ENCODE results near the gene ZNF710.
"Not testable (repeated sequence)": the region's sequence is repeated elsewhere in the genome, so short reads cannot be mapped to it uniquely, and the experiment has no call there.

ZNF710 gene

DNA sequence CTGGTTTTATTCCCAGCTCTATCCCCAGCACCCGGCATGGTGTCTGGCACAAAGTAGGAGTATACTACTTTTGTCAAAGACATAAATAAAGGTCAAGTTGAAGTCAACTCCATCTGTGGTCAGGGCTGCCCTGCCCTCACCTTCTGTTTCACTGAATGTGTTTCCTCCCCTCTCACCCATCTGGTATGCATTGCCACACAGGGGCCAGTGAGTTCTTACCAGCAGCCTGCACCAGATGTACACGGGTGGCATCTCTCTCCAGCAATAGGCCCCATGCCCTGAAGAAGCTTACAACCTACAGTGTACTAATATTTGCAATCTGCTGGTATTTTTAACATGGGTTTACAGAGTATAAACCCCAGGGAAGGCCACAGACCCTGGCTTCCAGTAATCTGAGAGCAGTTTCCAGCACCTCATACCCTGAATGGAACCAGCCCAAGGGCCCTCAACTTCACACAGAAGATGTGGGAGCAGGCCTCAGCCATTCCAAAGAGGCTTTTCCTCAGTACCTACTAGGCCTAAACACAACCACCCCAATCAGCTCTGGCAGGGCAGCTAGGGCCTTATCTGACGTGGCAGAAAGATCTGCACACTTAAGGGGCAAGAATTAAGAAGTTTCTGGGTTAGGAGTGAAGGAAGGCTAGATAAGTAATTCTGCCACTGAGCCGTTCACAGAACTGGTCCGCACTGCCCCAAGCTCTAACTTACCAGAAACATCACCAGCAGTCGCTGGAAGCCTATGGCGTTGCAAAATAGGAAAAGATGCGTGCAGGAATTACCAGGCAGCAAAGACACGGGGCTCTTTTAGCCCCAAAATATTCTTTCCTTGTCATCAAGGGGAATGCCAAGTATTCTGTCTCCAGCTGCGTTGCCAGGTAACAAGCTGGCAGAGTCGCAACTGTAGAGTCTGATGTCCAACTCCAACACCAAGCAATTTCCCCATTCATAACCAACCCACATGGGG lies 99.0 kb downstream of the ZNF710 start:
- Histone ChIP-seq H3K9me3 (ENCODE audit: control insufficient read depth, low read length) (no peaks in the 10 kb centered on the region), H3K4me1 (ENCODE audit: control insufficient read depth, insufficient read depth, low read length) (peaks cover 15% of the 10 kb centered on the region), H3K4me3 (ENCODE audit: insufficient read depth, low read depth, low read length) (no peak overlapping the region), H3K27ac (ENCODE audit: insufficient read depth, low read depth, low read length, poor library complexity, severe bottlenecking) (no peak overlapping the region), H3K36me3 (ENCODE audit: control insufficient read depth, insufficient read depth, low read length) (no peaks in the 10 kb centered on the region), H3K27me3 (ENCODE audit: control insufficient read depth, insufficient read depth, low read length, poor library complexity, severe bottlenecking) (peaks cover 20% of the 10 kb centered on the region)
- WGBS, 2 experiments = 90% methylated on average over 11 of the region's 11 CpGs

- Histone ChIP-seq H3K4me1 (ENCODE audit: control insufficient read depth, insufficient read depth, low read length) (peaks cover 17% of the 10 kb centered on the region), H3K9me3 (ENCODE audit: control insufficient read depth, low read length) (no peaks in the 10 kb centered on the region), H3K27ac (ENCODE audit: insufficient read depth, low read depth, low read length, poor library complexity, severe bottlenecking) (peak overlapping the region; percentile 80), H3K36me3 (ENCODE audit: control insufficient read depth, insufficient read depth, low read length) (no peaks in the 10 kb centered on the region), H3K4me3 (ENCODE audit: insufficient read depth, low read depth, low read length) (peak overlapping the region; percentile 86), H3K27me3 (ENCODE audit: control insufficient read depth, insufficient read depth, low read length, poor library complexity, severe bottlenecking) (peaks cover 20% of the 10 kb centered on the region)
- 5 to 6% methylated on average over 40 of the region's 40 CpGs for WGBS, 2 experiments
Measured at GRCh38 chr15:90101130-90101968, 100.2 kb downstream of the ZNF710 start.

- Histone ChIP-seq H3K4me1 (ENCODE audit: control insufficient read depth, insufficient read depth, low read length) (peaks cover 25% of the 10 kb centered on the region), H3K27me3 (ENCODE audit: control insufficient read depth, insufficient read depth, low read length, poor library complexity, severe bottlenecking) (peaks cover 20% of the 10 kb centered on the region), H3K36me3 (ENCODE audit: control insufficient read depth, insufficient read depth, low read length) (no peaks in the 10 kb centered on the region), H3K9me3 (ENCODE audit: control insufficient read depth, low read length) (no peaks in the 10 kb centered on the region), H3K4me3 (ENCODE audit: insufficient read depth, low read depth, low read length) (peak within 1 kb of the TSS; percentile 86), H3K27ac (ENCODE audit: insufficient read depth, low read depth, low read length, poor library complexity, severe bottlenecking) (peak within 1 kb of the TSS; percentile 80)
- 0% methylated on average over 104 of the region's 104 CpGs for WGBS, 2 experiments
Measured at GRCh38 chr15:90101969-90102890, 101.1 kb downstream of the ZNF710 start, which contains the start of gene IDH2. Gene IDH2 (minus strand): TSS chr15:90102468. CDS start chr15:90102390, 78 bp downstream.

- no peak overlapping the region for H3K27ac ChIP-seq (ENCODE audit: insufficient read depth, low read depth, low read length, poor library complexity, severe bottlenecking)
- WGBS, 2 experiments = 91 to 93% methylated on average over 5 of the region's 5 CpGs
- no peaks in the 10 kb centered on the region for H3K9me3 ChIP-seq (ENCODE audit: control insufficient read depth, low read length)
- H3K4me1 ChIP-seq (ENCODE audit: control insufficient read depth, insufficient read depth, low read length) = peaks cover 25% of the 10 kb centered on the region
- peaks cover 20% of the 10 kb centered on the region for H3K27me3 ChIP-seq (ENCODE audit: control insufficient read depth, insufficient read depth, low read length, poor library complexity, severe bottlenecking)
- no peak overlapping the region for H3K4me3 ChIP-seq (ENCODE audit: insufficient read depth, low read depth, low read length)
- no peaks in the 10 kb centered on the region for H3K36me3 ChIP-seq (ENCODE audit: control insufficient read depth, insufficient read depth, low read length)
Measured at GRCh38 chr15:90103701-90104329, 102.7 kb downstream of the ZNF710 start.

GRCh38 chr15:90104551-90104950 lies 103.4 kb downstream of the ZNF710 start:
- Histone ChIP-seq H3K4me3 (ENCODE audit: insufficient read depth, low read depth, low read length) (no peak overlapping the region), H3K27me3 (ENCODE audit: control insufficient read depth, insufficient read depth, low read length, poor library complexity, severe bottlenecking) (peaks cover 20% of the 10 kb centered on the region), H3K27ac (ENCODE audit: insufficient read depth, low read depth, low read length, poor library complexity, severe bottlenecking) (no peak overlapping the region), H3K9me3 (ENCODE audit: control insufficient read depth, low read length) (no peaks in the 10 kb centered on the region), H3K4me1 (ENCODE audit: control insufficient read depth, insufficient read depth, low read length) (peaks cover 25% of the 10 kb centered on the region), H3K36me3 (ENCODE audit: control insufficient read depth, insufficient read depth, low read length) (no peaks in the 10 kb centered on the region)
- WGBS, 2 experiments = 84% methylated on average over 4 of the region's 4 CpGs

DNA sequence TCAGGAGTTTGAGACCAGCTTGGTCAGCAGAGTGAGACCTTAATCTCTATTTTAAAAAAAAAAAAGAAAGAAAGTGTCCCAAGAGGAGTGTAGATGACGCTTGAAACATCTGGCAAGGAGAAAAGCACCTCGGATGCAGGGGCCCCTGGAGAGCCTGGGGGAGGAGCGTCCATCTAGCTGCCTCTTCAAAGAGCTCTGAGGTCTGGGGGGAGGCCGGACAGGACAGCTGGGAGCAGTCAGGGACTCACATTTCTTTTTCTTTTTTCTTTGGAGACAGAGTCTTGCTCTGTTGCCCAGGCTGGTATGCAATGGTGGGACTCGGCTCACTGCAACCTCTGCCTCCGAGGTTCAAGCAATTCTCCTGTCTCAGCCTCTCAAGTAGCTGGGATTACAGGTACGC lies 104.4 kb downstream of the ZNF710 start:
- H3K4me1 ChIP-seq (ENCODE audit: control insufficient read depth, insufficient read depth, low read length) = peaks cover 20% of the 10 kb centered on the region
- peaks cover 20% of the 10 kb centered on the region for H3K27me3 ChIP-seq (ENCODE audit: control insufficient read depth, insufficient read depth, low read length, poor library complexity, severe bottlenecking)
- H3K9me3 ChIP-seq (ENCODE audit: control insufficient read depth, low read length) = no peaks in the 10 kb centered on the region
- no peak overlapping the region for H3K27ac ChIP-seq (ENCODE audit: insufficient read depth, low read depth, low read length, poor library complexity, severe bottlenecking)
- H3K4me3 ChIP-seq (ENCODE audit: insufficient read depth, low read depth, low read length) = no peak overlapping the region
- 87 to 89% methylated on average over 7 of the region's 7 CpGs for WGBS, 2 experiments
- H3K36me3 ChIP-seq (ENCODE audit: control insufficient read depth, insufficient read depth, low read length) = no peaks in the 10 kb centered on the region

- peaks cover 20% of the 10 kb centered on the region for H3K27me3 ChIP-seq (ENCODE audit: control insufficient read depth, insufficient read depth, low read length, poor library complexity, severe bottlenecking)
- H3K36me3 ChIP-seq (ENCODE audit: control insufficient read depth, insufficient read depth, low read length) = no peaks in the 10 kb centered on the region
- 57 to 68% methylated on average over 7 of the region's 7 CpGs for WGBS, 2 experiments
- no peaks in the 10 kb centered on the region for H3K9me3 ChIP-seq (ENCODE audit: control insufficient read depth, low read length)
- H3K27ac ChIP-seq (ENCODE audit: insufficient read depth, low read depth, low read length, poor library complexity, severe bottlenecking) = no peak overlapping the region
- H3K4me1 ChIP-seq (ENCODE audit: control insufficient read depth, insufficient read depth, low read length) = peaks cover 10% of the 10 kb centered on the region
- no peak overlapping the region for H3K4me3 ChIP-seq (ENCODE audit: insufficient read depth, low read depth, low read length)
Measured at GRCh38 chr15:90106522-90107117, 105.5 kb downstream of the ZNF710 start.

DNA sequence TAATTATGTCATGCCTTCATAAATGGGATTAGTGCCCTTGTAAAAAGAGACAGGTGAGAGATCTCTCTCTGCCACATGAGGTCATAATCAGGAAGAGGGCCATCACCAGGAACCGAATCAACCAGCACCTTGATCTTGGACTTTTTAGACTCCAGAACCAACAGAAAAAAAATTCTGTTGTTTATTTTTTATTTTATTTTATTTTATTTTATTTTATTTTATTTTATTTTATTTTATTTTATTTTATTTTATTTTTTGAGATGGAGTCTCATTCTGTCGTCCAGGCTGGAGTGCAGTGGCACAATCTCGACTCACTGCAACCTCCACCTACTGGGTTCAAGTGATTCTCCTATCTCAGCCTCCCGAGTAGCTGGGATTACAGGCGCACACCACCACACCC lies 106.9 kb downstream of the ZNF710 start:
- peaks cover 15% of the 10 kb centered on the region for H3K27me3 ChIP-seq (ENCODE audit: control insufficient read depth, insufficient read depth, low read length, poor library complexity, severe bottlenecking)
- 90 to 94% methylated on average over 4 to 5 of the region's 5 CpGs for WGBS, 2 experiments
- H3K4me1 ChIP-seq (ENCODE audit: control insufficient read depth, insufficient read depth, low read length) = peaks cover 10% of the 10 kb centered on the region
- not testable (repeated sequence) for H3K27ac ChIP-seq (ENCODE audit: insufficient read depth, low read depth, low read length, poor library complexity, severe bottlenecking); H3K4me3 ChIP-seq (ENCODE audit: insufficient read depth, low read depth, low read length); H3K9me3 ChIP-seq (ENCODE audit: control insufficient read depth, low read length); H3K36me3 ChIP-seq (ENCODE audit: control insufficient read depth, insufficient read depth, low read length)

GRCh38 chr15:90109163-90109751 lies 108.1 kb downstream of the ZNF710 start:
- not testable (repeated sequence) for H3K36me3 ChIP-seq (ENCODE audit: control insufficient read depth, insufficient read depth, low read length); H3K9me3 ChIP-seq (ENCODE audit: control insufficient read depth, low read length); H3K4me3 ChIP-seq (ENCODE audit: insufficient read depth, low read depth, low read length); H3K27me3 ChIP-seq (ENCODE audit: control insufficient read depth, insufficient read depth, low read length, poor library complexity, severe bottlenecking); H3K27ac ChIP-seq (ENCODE audit: insufficient read depth, low read depth, low read length, poor library complexity, severe bottlenecking)
- H3K4me1 ChIP-seq (ENCODE audit: control insufficient read depth, insufficient read depth, low read length) = peaks cover 10% of the 10 kb centered on the region
- 75 to 92% methylated on average over 2 to 3 of the region's 3 CpGs for WGBS, 2 experiments
